Keratinocyte (primary cell): ENCODE results near the gene TIMM17B. TPM values are rescaled to one million over a fixed set of nuclear protein-coding genes. Genes with fewer than 3 reads are reported as not detected.

Experiments
- DNase-seq: peaks from one replicate; pipeline ENCODE4 v3.0.0-alpha.2; 2011; ENCODE audit warnings: low read depth, missing footprints, low spot score
- FAIRE-seq: peaks from 2 replicates; lab custom pipeline; 2011; peaks lifted over from hg19 to GRCh38; lab: Jason Lieb, UNC
- H2AFZ ChIP-seq: 2 replicates; pipeline ENCODE4 v1.6.0; 2012; ENCODE audit warnings: low read length, control low read depth, inconsistent platforms; ENCODE audit not compliant: control insufficient read depth
- H3K27ac ChIP-seq: 2 replicates; pipeline ENCODE4 v1.5.1; 2011; ENCODE audit warnings: low read length; ENCODE audit not compliant: control insufficient read depth, insufficient read depth
- H3K27me3 ChIP-seq: 3 replicates; pipeline ENCODE4 v1.6.0; 2011; ENCODE audit warnings: low read length; ENCODE audit not compliant: control insufficient read depth, insufficient read depth; ENCODE audit errors: extremely low read depth
- H3K36me3 ChIP-seq, 2 experiments: 2 replicates in 1 of 2; 3 replicates in 1 of 2; pipeline ENCODE4 v1.5.1; 2011; ENCODE audit warnings: low read length in 2 of 2, mild to moderate bottlenecking in 1 of 2; ENCODE audit not compliant: control insufficient read depth in 2 of 2, insufficient read depth in 2 of 2; ENCODE audit errors: extremely low read depth in 1 of 2
- H3K4me1 ChIP-seq: 3 replicates; pipeline ENCODE4 v1.5.1; 2011; ENCODE audit warnings: low read length; ENCODE audit not compliant: control insufficient read depth, insufficient read depth; ENCODE audit errors: extremely low read depth
- H3K4me2 ChIP-seq: 3 replicates; pipeline ENCODE4 v1.6.0; 2011; ENCODE audit warnings: low read depth, low read length; ENCODE audit not compliant: control insufficient read depth, insufficient read depth; ENCODE audit errors: extremely low read depth
- H3K4me3 ChIP-seq, 3 experiments: fragments of 200-600 bp in 1 of 3; sonication (generic) in 1 of 3; 2 replicates in 2 of 3; 3 replicates in 1 of 3; pipeline ENCODE4 v1.5.1; 2011 to 2016; ENCODE audit warnings: low read length in 3 of 3, mild to moderate bottlenecking in 3 of 3, control low read depth in 2 of 3, inconsistent platforms in 1 of 3, low read depth in 1 of 3, mixed read lengths in 1 of 3, mixed run types in 1 of 3, moderate library complexity in 1 of 3; ENCODE audit not compliant: control insufficient read depth in 2 of 3, insufficient read depth in 2 of 3; ENCODE audit errors: extremely low read depth in 1 of 3
- H3K79me2 ChIP-seq: 2 replicates; pipeline ENCODE4 v1.6.0; 2012; ENCODE audit warnings: low read length; ENCODE audit not compliant: control insufficient read depth, insufficient read depth
- H3K9ac ChIP-seq: 3 replicates; pipeline ENCODE4 v1.6.0; 2011; ENCODE audit warnings: low read length; ENCODE audit not compliant: control insufficient read depth, insufficient read depth; ENCODE audit errors: extremely low read depth
- H3K9me1 ChIP-seq: 3 replicates; pipeline ENCODE4 v1.6.0; 2011; ENCODE audit warnings: low read length; ENCODE audit not compliant: control insufficient read depth, insufficient read depth; ENCODE audit errors: extremely low read depth
- H3K9me3 ChIP-seq: 2 replicates; pipeline ENCODE4 v1.5.1; 2012; ENCODE audit warnings: low read depth, low read length; ENCODE audit not compliant: control insufficient read depth
- H4K20me1 ChIP-seq: 3 replicates; pipeline ENCODE4 v1.6.0; 2011; ENCODE audit warnings: low read length; ENCODE audit not compliant: control insufficient read depth, insufficient read depth; ENCODE audit errors: extremely low read depth
- CTCF ChIP-seq, 3 experiments: IDR thresholded peaks in 1 of 3; conservative IDR thresholded peaks in 1 of 3; optimal IDR thresholded peaks in 1 of 3; 2 replicates in 2 of 3; 3 replicates in 1 of 3; pipeline versions ENCODE3 to v1.5.1; 2011; ENCODE audit warnings: low read length in 3 of 3, mild to moderate bottlenecking in 3 of 3, moderate library complexity in 2 of 3, control low read depth in 1 of 3, inconsistent platforms in 1 of 3; ENCODE audit not compliant: insufficient read depth in 2 of 3; ENCODE audit errors: extremely low read depth in 1 of 3
- EZH2 ChIP-seq: IDR thresholded peaks from one replicate; pipeline ENCODE4 v1.6.1; 2012; ENCODE audit warnings: inconsistent platforms, mild to moderate bottlenecking, low read length, moderate library complexity
- dilution Hi-C: fragments of 300-500 bp; cut with MboI; formaldehyde crosslinking; loops from one replicate; pipeline ENCODE4 v1.7.0; 2020; ENCODE audit warnings: low sequenced_read_pairs; ENCODE audit not compliant: extremely low pct_ligation_motif_present
- polyA plus RNA-seq, 5 experiments: library from polyadenylated mRNA; depleted of rRNA in 3 of 5; stranded (reverse) in 3 of 5; stranded (forward) in 1 of 5; unstranded in 1 of 5; fragments of >200 nt; gene quantifications; 1 replicate in 1 of 5; 2 replicates in 3 of 5; 3 replicates in 1 of 5; pipeline versions ENCODE4 v1.2.1 to v1.2.3, GENCODE V29; 2011 to 2012; ENCODE audit warnings: missing spikeins in 2 of 5, low read depth in 1 of 5, low replicate concordance in 1 of 5

Gene TIMM17B
- polyA plus RNA-seq, 1 donor (not counting 4 experiments of a cell fraction or from before 2014, with no cell fraction given), result 34.3 TPM

GRCh38 chrX:48919947-48920717 is 22.6 kb upstream of the TIMM17B start:
- no peaks in the 10 kb centered on the region for H3K27me3 ChIP-seq
- dilution Hi-C loops, result no loop called here
- H3K79me2 ChIP-seq, result peaks cover 17% of the 10 kb centered on the region
- peaks cover 4 to 7% of the 10 kb centered on the region in 2 experiments for H3K36me3 ChIP-seq
- peaks cover 2% of the 10 kb centered on the region for H3K9me3 ChIP-seq
- H3K4me2 ChIP-seq, result no peak overlapping the region
- no peaks in the 10 kb centered on the region for H3K9me1 ChIP-seq
- peaks cover 14% of the 10 kb centered on the region for H3K4me1 ChIP-seq
- FAIRE-seq (no peak), DNase-seq (no peak)
- H4K20me1 ChIP-seq, result no peaks in the 10 kb centered on the region
- TF ChIP-seq EZH2 (no peak), CTCF (optimal IDR thresholded peaks at IDR 0.05 in 1 of 3, IDR thresholded peaks at IDR 0.05 in 1 of 3, conservative IDR thresholded peaks at IDR 0.05 in 1 of 3; ENCODE audit: extremely low read depth in 1 of 3, insufficient read depth in 2 of 3, low read length in 3 of 3) (no peak)
- no peak overlapping the region for H2AFZ ChIP-seq
- no peak overlapping the region for H3K4me3 ChIP-seq
- H3K27ac ChIP-seq, result no peak overlapping the region
- H3K9ac ChIP-seq, result no peak overlapping the region

GRCh38 chrX:48919360-48919841 is 21.8 kb upstream of the TIMM17B start:
- no peaks in the 10 kb centered on the region for H3K9me1 ChIP-seq
- FAIRE-seq (no peak), DNase-seq (no peak)
- TF ChIP-seq CTCF (optimal IDR thresholded peaks at IDR 0.05 in 1 of 3, IDR thresholded peaks at IDR 0.05 in 1 of 3, conservative IDR thresholded peaks at IDR 0.05 in 1 of 3; ENCODE audit: extremely low read depth in 1 of 3, insufficient read depth in 2 of 3, low read length in 3 of 3) (no peak), EZH2 (no peak)
- H3K4me2 ChIP-seq, result peak overlapping the region; percentile 73
- no peak overlapping the region for H2AFZ ChIP-seq
- peaks cover 17% of the 10 kb centered on the region for H3K79me2 ChIP-seq
- H3K9ac ChIP-seq, result peak overlapping the region; percentile 28
- peaks cover 2% of the 10 kb centered on the region for H3K9me3 ChIP-seq
- H3K36me3 ChIP-seq, result peaks cover 4 to 6% of the 10 kb centered on the region in 2 experiments
- H3K4me1 ChIP-seq, result peaks cover 14% of the 10 kb centered on the region
- peak overlapping the region in 2 of 3 experiments; percentile 14 to 59 for H3K4me3 ChIP-seq
- H3K27me3 ChIP-seq, result no peaks in the 10 kb centered on the region
- peak overlapping the region; percentile 31 for H3K27ac ChIP-seq
- dilution Hi-C loops, result no loop called here
- no peaks in the 10 kb centered on the region for H4K20me1 ChIP-seq
